NB4 (cell line): ENCODE measurements around the gene ZNF235.
"Not testable (repeated sequence)": the region's sequence is repeated elsewhere in the genome, so short reads cannot be mapped to it uniquely, and the experiment has no call there.

Experiments
- POLR2A ChIP-seq: IDR thresholded peaks from 2 replicates; pipeline ENCODE4 v1.6.1; 2011; ENCODE audit warnings: mild to moderate bottlenecking; ENCODE audit not compliant: insufficient read length; ENCODE audit errors: extremely low read depth
- TF ChIP-seq, protein P1 (sequence below): IDR thresholded peaks from 2 replicates; pipeline ENCODE4 v1.6.1; 2011; ENCODE audit warnings: low read depth, low read length
- TF ChIP-seq, protein P2 (sequence below): IDR thresholded peaks from one replicate; pipeline ENCODE4 v1.5.1; 2012; ENCODE audit warnings: low read depth, low read length

DNA sequence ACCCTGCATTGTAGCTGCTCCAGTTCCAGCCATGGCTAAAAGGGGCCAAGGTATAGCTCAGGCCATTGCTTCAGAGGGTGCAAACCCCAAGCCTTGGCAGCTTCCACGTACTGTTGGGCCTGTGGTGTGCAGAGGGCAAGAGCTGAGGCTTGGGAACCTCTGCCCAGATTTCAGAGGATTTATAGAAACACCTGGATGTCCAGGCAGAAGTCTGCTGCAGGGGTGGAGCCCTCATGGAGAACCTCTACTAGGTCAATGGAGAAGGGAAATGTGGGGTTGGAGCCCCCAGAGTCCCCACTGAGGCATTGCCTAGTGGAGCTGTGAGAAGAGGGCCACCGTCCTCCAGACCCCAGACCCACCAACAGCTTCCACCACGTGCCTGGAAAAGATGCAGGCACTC, 29.8 kb upstream of the ZNF235 start:
- TF ChIP-seq, protein P1, sequence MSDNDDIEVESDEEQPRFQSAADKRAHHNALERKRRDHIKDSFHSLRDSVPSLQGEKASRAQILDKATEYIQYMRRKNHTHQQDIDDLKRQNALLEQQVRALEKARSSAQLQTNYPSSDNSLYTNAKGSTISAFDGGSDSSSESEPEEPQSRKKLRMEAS: not testable (repeated sequence)
- TF ChIP-seq, protein P2, sequence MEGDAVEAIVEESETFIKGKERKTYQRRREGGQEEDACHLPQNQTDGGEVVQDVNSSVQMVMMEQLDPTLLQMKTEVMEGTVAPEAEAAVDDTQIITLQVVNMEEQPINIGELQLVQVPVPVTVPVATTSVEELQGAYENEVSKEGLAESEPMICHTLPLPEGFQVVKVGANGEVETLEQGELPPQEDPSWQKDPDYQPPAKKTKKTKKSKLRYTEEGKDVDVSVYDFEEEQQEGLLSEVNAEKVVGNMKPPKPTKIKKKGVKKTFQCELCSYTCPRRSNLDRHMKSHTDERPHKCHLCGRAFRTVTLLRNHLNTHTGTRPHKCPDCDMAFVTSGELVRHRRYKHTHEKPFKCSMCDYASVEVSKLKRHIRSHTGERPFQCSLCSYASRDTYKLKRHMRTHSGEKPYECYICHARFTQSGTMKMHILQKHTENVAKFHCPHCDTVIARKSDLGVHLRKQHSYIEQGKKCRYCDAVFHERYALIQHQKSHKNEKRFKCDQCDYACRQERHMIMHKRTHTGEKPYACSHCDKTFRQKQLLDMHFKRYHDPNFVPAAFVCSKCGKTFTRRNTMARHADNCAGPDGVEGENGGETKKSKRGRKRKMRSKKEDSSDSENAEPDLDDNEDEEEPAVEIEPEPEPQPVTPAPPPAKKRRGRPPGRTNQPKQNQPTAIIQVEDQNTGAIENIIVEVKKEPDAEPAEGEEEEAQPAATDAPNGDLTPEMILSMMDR: not testable (repeated sequence)
- TF ChIP-seq POLR2A: not testable (repeated sequence)
